22Rv1 (cell line): ENCODE measurements around the gene STIM1.

Experiments
- CTCF ChIP-seq: fragments of 450-650 bp; IDR thresholded peaks from 2 replicates; pipeline ENCODE4 v1.5.1; 2017; ENCODE audit warnings: mild to moderate bottlenecking
- ZFX ChIP-seq: fragments of 450-650 bp; IDR thresholded peaks from 2 replicates; pipeline ENCODE4 v1.6.1; 2017; ENCODE audit warnings: antibody characterized with exemption, borderline replicate concordance

- TF ChIP-seq CTCF: no peak
- no peak for TF ChIP-seq ZFX
These were observed 170.5 kb downstream of the STIM1 start for GRCh38 chr11:4025967-4026324.
